IMR-90 (cell line): ENCODE data around the gene GPRC5D.

Experiments used
- MXI1 ChIP-seq: IDR thresholded peaks from 2 replicates; pipeline ENCODE4 v1.6.1; 2012; ENCODE audit warnings: low read depth, mild to moderate bottlenecking, low read length, moderate library complexity, borderline replicate concordance
- POLR2A ChIP-seq: IDR thresholded peaks from 2 replicates; pipeline ENCODE4 v1.6.1; 2012; ENCODE audit warnings: mild to moderate bottlenecking, low read depth, low read length
- TF ChIP-seq, protein P1 (sequence below): conservative IDR thresholded peaks from 2 replicates; pipeline ENCODE4 v1.5.1; 2012; ENCODE audit warnings: mild to moderate bottlenecking, low read depth, low read length, improper control_type of control experiment

DNA sequence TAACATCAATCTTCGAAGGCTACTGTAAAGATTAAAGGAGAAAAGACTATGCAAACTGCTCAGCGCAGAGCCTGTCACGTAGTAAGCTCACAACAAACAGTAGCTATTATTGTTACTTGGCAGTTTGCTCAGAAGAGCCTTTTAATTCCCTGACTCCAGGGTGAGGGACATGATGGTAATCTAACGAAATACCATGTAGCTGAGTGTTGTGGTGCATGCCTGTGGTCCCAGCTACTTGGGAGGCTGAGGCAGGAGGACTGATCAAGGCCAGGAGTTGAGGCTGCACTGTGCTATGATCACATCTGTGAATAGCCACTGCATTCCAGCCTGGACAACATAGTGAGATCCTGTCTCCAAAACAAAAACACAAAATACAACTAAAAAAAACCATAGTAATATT is 25.3 kb upstream of the GPRC5D start:
- TF ChIP-seq MXI1 (no peak), POLR2A (no peak)
- TF ChIP-seq, protein P1, sequence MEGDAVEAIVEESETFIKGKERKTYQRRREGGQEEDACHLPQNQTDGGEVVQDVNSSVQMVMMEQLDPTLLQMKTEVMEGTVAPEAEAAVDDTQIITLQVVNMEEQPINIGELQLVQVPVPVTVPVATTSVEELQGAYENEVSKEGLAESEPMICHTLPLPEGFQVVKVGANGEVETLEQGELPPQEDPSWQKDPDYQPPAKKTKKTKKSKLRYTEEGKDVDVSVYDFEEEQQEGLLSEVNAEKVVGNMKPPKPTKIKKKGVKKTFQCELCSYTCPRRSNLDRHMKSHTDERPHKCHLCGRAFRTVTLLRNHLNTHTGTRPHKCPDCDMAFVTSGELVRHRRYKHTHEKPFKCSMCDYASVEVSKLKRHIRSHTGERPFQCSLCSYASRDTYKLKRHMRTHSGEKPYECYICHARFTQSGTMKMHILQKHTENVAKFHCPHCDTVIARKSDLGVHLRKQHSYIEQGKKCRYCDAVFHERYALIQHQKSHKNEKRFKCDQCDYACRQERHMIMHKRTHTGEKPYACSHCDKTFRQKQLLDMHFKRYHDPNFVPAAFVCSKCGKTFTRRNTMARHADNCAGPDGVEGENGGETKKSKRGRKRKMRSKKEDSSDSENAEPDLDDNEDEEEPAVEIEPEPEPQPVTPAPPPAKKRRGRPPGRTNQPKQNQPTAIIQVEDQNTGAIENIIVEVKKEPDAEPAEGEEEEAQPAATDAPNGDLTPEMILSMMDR = no peak
